Measurements from ENCODE around the gene SLC19A1. TPM values are rescaled to one million over a fixed set of nuclear protein-coding genes. Genes with fewer than 3 reads are reported as not detected.

SLC19A1 gene
- total RNA-seq, 4 donors from 2014 or later = 10.7 to 70.8 (median 30.5) TPM

GRCh38 chr21:45469273-45470086 lies 72.8 kb downstream of the SLC19A1 start:
- Histone ChIP-seq H3K27me3 (no peaks in the 10 kb centered on the region), H3K27ac (peak overlapping the region in 3 of 4 donors; percentile 5 to 65 (median 51)), H3K4me1 (peaks cover 0 to 32% (median 6%) of the 10 kb centered on the region in 4 donors), H3K36me3 (no peaks in the 10 kb centered on the region), H3K4me3 (no peak overlapping the region), H3K9me3 (no peaks in the 10 kb centered on the region)
- DNase-seq = no peak
- TF ChIP-seq POLR2A (IDR thresholded peaks at IDR 0.05) = no peak
- no peak for TF ChIP-seq CTCF (IDR thresholded peaks at IDR 0.05)

- Histone ChIP-seq H3K4me3 (no peak overlapping the region), H3K4me1 (peaks cover 0 to 32% (median 6%) of the 10 kb centered on the region in 4 donors), H3K9me3 (no peaks in the 10 kb centered on the region), H3K27me3 (no peaks in the 10 kb centered on the region), H3K36me3 (no peaks in the 10 kb centered on the region), H3K27ac (peak overlapping the region in 3 of 4 donors; percentile 5 to 65 (median 51))
- no peak for DNase-seq
- no peak for TF ChIP-seq CTCF (IDR thresholded peaks at IDR 0.05)
Measured at GRCh38 chr21:45468971-45469272, 73.3 kb downstream of the SLC19A1 start.

- H3K36me3 ChIP-seq = no peaks in the 10 kb centered on the region
- H3K27ac ChIP-seq = peak overlapping the region in 1 of 4 donors; percentile 65
- TF ChIP-seq POLR2A (IDR thresholded peaks at IDR 0.05) (no peak), CTCF (IDR thresholded peaks at IDR 0.05) (no peak)
- DNase-seq = no peak
- H3K4me3 ChIP-seq = no peak overlapping the region
- no peaks in the 10 kb centered on the region for H3K27me3 ChIP-seq
- H3K4me1 ChIP-seq = peaks cover 0 to 32% (median 6%) of the 10 kb centered on the region in 4 donors
- H3K9me3 ChIP-seq = no peaks in the 10 kb centered on the region
Measured at GRCh38 chr21:45468051-45468970, 73.9 kb downstream of the SLC19A1 start.

GRCh38 chr21:45467221-45467779 lies 74.9 kb downstream of the SLC19A1 start:
- no peak for DNase-seq
- TF ChIP-seq CTCF (IDR thresholded peaks at IDR 0.05) (no peak), POLR2A (IDR thresholded peaks at IDR 0.05) (no peak)
- H3K4me3 ChIP-seq = no peak overlapping the region
- H3K27ac ChIP-seq = peak overlapping the region in 1 of 4 donors; percentile 0
- no peaks in the 10 kb centered on the region for H3K36me3 ChIP-seq
- H3K27me3 ChIP-seq = no peaks in the 10 kb centered on the region
- H3K4me1 ChIP-seq = peaks cover 0 to 30% (median 6%) of the 10 kb centered on the region in 4 donors
- no peaks in the 10 kb centered on the region for H3K9me3 ChIP-seq

- no peaks in the 10 kb centered on the region for H3K9me3 ChIP-seq
- peaks cover 0 to 23% (median 3%) of the 10 kb centered on the region in 4 donors for H3K4me1 ChIP-seq
- H3K4me3 ChIP-seq = no peak overlapping the region
- H3K27ac ChIP-seq = peak overlapping the region in 1 of 4 donors; percentile 0
- TF ChIP-seq POLR2A (IDR thresholded peaks at IDR 0.05) (no peak), CTCF (IDR thresholded peaks at IDR 0.05) (no peak)
- no peaks in the 10 kb centered on the region for H3K27me3 ChIP-seq
- DNase-seq = peak in 1 of 3 donors; percentile 32
- no peaks in the 10 kb centered on the region for H3K36me3 ChIP-seq
Measured at GRCh38 chr21:45466330-45467220, 75.7 kb downstream of the SLC19A1 start.

All from Peyer's patch (tissue), 4 donors.